H1 (cell line): ENCODE results near the gene ACAT2. TPM values are rescaled to one million over a fixed set of nuclear protein-coding genes. Genes with fewer than 3 reads are reported as not detected.

Experiments
- CTCF ChIA-PET: fragments of 300-600 bp; sonication (Branson Sonifier 250); formaldehyde crosslinking; loops from one replicate; lab custom pipeline; 2021; ENCODE audit not compliant: partially characterized antibody; lab: Charles Lee
- POLR2A ChIA-PET: fragments of 300-600 bp; sonication (Branson Sonifier 250); formaldehyde crosslinking; loops from one replicate; lab custom pipeline; 2021; ENCODE audit warnings: inconsistent platforms; ENCODE audit not compliant: partially characterized antibody; lab: Charles Lee
- DNase-seq, 2 experiments: peaks; one replicate each; pipeline versions ENCODE4 v3.0.0 to v3.0.0-alpha.2; 2010 to 2022; ENCODE audit warnings: low spot score in 2 of 2, low read depth in 1 of 2, mixed read lengths in 1 of 2
- FAIRE-seq: peaks from 2 replicates; lab custom pipeline; 2011; peaks lifted over from hg19 to GRCh38; lab: Jason Lieb, UNC
- H2AFZ ChIP-seq: 2 replicates; pipeline ENCODE4 v1.8.1; 2012; ENCODE audit warnings: low read length, inconsistent platforms
- H2AK5ac ChIP-seq: 2 replicates; pipeline ENCODE4 v1.6.1; 2013; ENCODE audit warnings: low read depth, low read length
- H2BK120ac ChIP-seq: replicated peaks from 2 replicates; pipeline ENCODE3; 2013; ENCODE audit warnings: low read depth, low read length, inconsistent platforms
- H2BK12ac ChIP-seq: 2 replicates; pipeline ENCODE4 v1.6.1; 2013; ENCODE audit warnings: low read depth, low read length
- H2BK15ac ChIP-seq: 2 replicates; pipeline ENCODE4 v1.6.1; 2013; ENCODE audit warnings: low read length
- H2BK20ac ChIP-seq: 2 replicates; pipeline ENCODE4 v1.6.1; 2013; ENCODE audit warnings: low read length
- H2BK5ac ChIP-seq: 2 replicates; pipeline ENCODE4 v1.6.1; 2013; ENCODE audit warnings: low read depth, low read length
- H3K14ac ChIP-seq: 2 replicates; pipeline ENCODE4 v1.6.1; 2013; ENCODE audit warnings: inconsistent platforms; ENCODE audit not compliant: insufficient read length
- H3K18ac ChIP-seq: 2 replicates; pipeline ENCODE4 v1.6.1; 2013; ENCODE audit warnings: low read length; ENCODE audit errors: extremely low read depth
- H3K23ac ChIP-seq: 2 replicates; pipeline ENCODE4 v1.6.1; 2013; ENCODE audit warnings: inconsistent platforms; ENCODE audit not compliant: insufficient read length
- H3K23me2 ChIP-seq: 2 replicates; pipeline ENCODE4 v1.6.1; 2013; ENCODE audit warnings: low read depth, low read length
- H3K27ac ChIP-seq: 2 replicates; pipeline ENCODE4 v1.6.1; 2011; ENCODE audit warnings: low read depth, low read length, inconsistent platforms
- H3K27me3 ChIP-seq, 4 experiments: replicated peaks in 1 of 4; 1 replicate in 1 of 4; 2 replicates in 3 of 4; pipeline versions ENCODE4 v1.6.1 to v1.8.1; 2011 to 2013; ENCODE audit warnings: low read length in 3 of 4, mild to moderate bottlenecking in 3 of 4, inconsistent platforms in 2 of 4, mixed read lengths in 2 of 4, moderate library complexity in 1 of 4; ENCODE audit not compliant: control insufficient read depth in 3 of 4, insufficient read depth in 3 of 4; ENCODE audit errors: extremely low read depth in 1 of 4
- H3K36me3 ChIP-seq, 4 experiments: 2 replicates each; pipeline versions ENCODE4 v1.6.1 to v1.8.1; 2011 to 2013; ENCODE audit warnings: mild to moderate bottlenecking in 4 of 4, low read length in 3 of 4, moderate library complexity in 2 of 4, control low read depth in 1 of 4, inconsistent platforms in 1 of 4; ENCODE audit not compliant: insufficient read depth in 4 of 4, control insufficient read depth in 2 of 4
- H3K4ac ChIP-seq: replicated peaks from 2 replicates; pipeline ENCODE3; 2013; ENCODE audit warnings: low read length, low read depth, mixed read lengths, inconsistent platforms; ENCODE audit not compliant: insufficient read length
- H3K4me1 ChIP-seq, 4 experiments: replicated peaks in 1 of 4; 1 replicate in 1 of 4; 2 replicates in 3 of 4; pipeline versions ENCODE4 v1.6.1 to v1.8.1; 2011 to 2013; ENCODE audit warnings: low read length in 3 of 4, inconsistent platforms in 2 of 4, mixed read lengths in 1 of 4; ENCODE audit not compliant: insufficient read depth in 4 of 4, control insufficient read depth in 3 of 4
- H3K4me2 ChIP-seq, 2 experiments: 2 replicates each; pipeline versions ENCODE4 v1.6.1 to v1.8.1; 2011 to 2013; ENCODE audit warnings: low read depth in 2 of 2, low read length in 2 of 2, control low read depth in 1 of 2, inconsistent platforms in 1 of 2, mild to moderate bottlenecking in 1 of 2; ENCODE audit not compliant: insufficient read depth in 1 of 2
- H3K4me3 ChIP-seq, 4 experiments: fragments of 200-600, 300-600 bp in 1 of 4; sonication (generic), shearing (Covaris generic), sonication (Bioruptor Twin) in 1 of 4; 2 replicates each; pipeline versions ENCODE4 v1.5.1 to v1.8.1; 2011 to 2016; ENCODE audit warnings: low read length in 4 of 4, low read depth in 3 of 4, control low read depth in 2 of 4, inconsistent platforms in 2 of 4, mild to moderate bottlenecking in 2 of 4, mixed read lengths in 1 of 4, moderate library complexity in 1 of 4; ENCODE audit not compliant: insufficient read depth in 2 of 4; ENCODE audit errors: extremely low read depth in 1 of 4
- H3K56ac ChIP-seq: replicated peaks from 2 replicates; pipeline ENCODE3; 2013; ENCODE audit warnings: low read depth, mild to moderate bottlenecking, mixed read lengths, low read length, inconsistent platforms; ENCODE audit not compliant: insufficient read length
- H3K79me1 ChIP-seq: 2 replicates; pipeline ENCODE4 v1.6.1; 2013; ENCODE audit warnings: low read depth, low read length, control low read depth
- H3K79me2 ChIP-seq, 2 experiments: 2 replicates each; pipeline versions ENCODE4 v1.6.1 to v1.8.1; 2012 to 2013; ENCODE audit warnings: low read length in 2 of 2, mild to moderate bottlenecking in 2 of 2, inconsistent platforms in 1 of 2; ENCODE audit not compliant: insufficient read depth in 2 of 2, control insufficient read depth in 1 of 2
- H3K9ac ChIP-seq, 4 experiments: replicated peaks in 1 of 4; 1 replicate in 1 of 4; 2 replicates in 3 of 4; pipeline versions ENCODE4 v1.6.1 to v1.8.1; 2011 to 2013; ENCODE audit warnings: low read depth in 3 of 4, low read length in 3 of 4, control low read depth in 2 of 4, mild to moderate bottlenecking in 2 of 4, moderate library complexity in 2 of 4, inconsistent platforms in 1 of 4; ENCODE audit errors: extremely low read depth in 1 of 4
- H3K9me3 ChIP-seq, 2 experiments: 2 replicates each; pipeline versions ENCODE4 v1.6.1 to v1.8.1; 2012 to 2013; ENCODE audit warnings: mild to moderate bottlenecking in 2 of 2, moderate library complexity in 2 of 2, control low read depth in 1 of 2, inconsistent platforms in 1 of 2, low read depth in 1 of 2, low read length in 1 of 2, mixed read lengths in 1 of 2; ENCODE audit not compliant: insufficient read depth in 2 of 2
- H4K20me1 ChIP-seq, 2 experiments: replicated peaks in 1 of 2; 2 replicates each; pipeline versions ENCODE3 to v1.8.1; 2011 to 2013; ENCODE audit warnings: inconsistent platforms in 2 of 2, low read length in 2 of 2, mild to moderate bottlenecking in 1 of 2; ENCODE audit not compliant: insufficient read depth in 2 of 2, control insufficient read depth in 1 of 2
- H4K5ac ChIP-seq: 2 replicates; pipeline ENCODE4 v1.6.1; 2013; ENCODE audit warnings: low read length, low read depth, mixed read lengths, inconsistent platforms; ENCODE audit not compliant: insufficient read length
- H4K8ac ChIP-seq: 2 replicates; pipeline ENCODE4 v1.8.0; 2013; ENCODE audit warnings: mild to moderate bottlenecking, moderate library complexity, low read length, inconsistent platforms; ENCODE audit not compliant: insufficient read depth; ENCODE audit errors: extremely low read depth
- H4K91ac ChIP-seq: replicated peaks from 2 replicates; pipeline ENCODE3; 2013; ENCODE audit warnings: low read length, mixed read lengths, inconsistent platforms; ENCODE audit not compliant: insufficient read length
- NANOG ChIP-seq: IDR thresholded peaks from 2 replicates; pipeline ENCODE4 v1.6.1; 2011; ENCODE audit warnings: low read length, low read depth, mild to moderate bottlenecking, inconsistent platforms; ENCODE audit not compliant: insufficient read depth, poor library complexity, severe bottlenecking
- TEAD4 ChIP-seq: IDR thresholded peaks from 2 replicates; pipeline ENCODE4 v1.6.1; 2012; ENCODE audit warnings: low read depth, low read length, inconsistent platforms, mixed read lengths
- WGBS, 2 experiments: shearing (Covaris generic) in 1 of 2; methylation state at CpG; one replicate each; pipeline versions ENCODE4 v1.1.6 to v1.1.7; 2013 to 2015; ENCODE audit warnings: low lambda C conversion rate in 2 of 2, mixed read lengths in 2 of 2, inconsistent platforms in 1 of 2, low coverage in 1 of 2, missing lambda C conversion rate in 1 of 2; ENCODE audit not compliant: insufficient replicate concordance in 2 of 2, insufficient coverage in 1 of 2, insufficient read length in 1 of 2; ENCODE audit errors: extremely low coverage in 1 of 2, missing lambda C conversion rate in 1 of 2; 5-methylcytosine and 5-hydroxymethylcytosine counted together
- polyA plus RNA-seq, 7 experiments: library from polyadenylated mRNA; depleted of rRNA in 3 of 7; stranded (reverse) in 5 of 7; unstranded in 2 of 7; fragments of >200 nt in 5 of 7; fragments of 200-250 nt in 2 of 7; gene quantifications; 1 replicate in 5 of 7; 2 replicates in 1 of 7; 4 replicates in 1 of 7; pipeline versions ENCODE4 v1.2.1 to v1.2.3, GENCODE V29; 2011 to 2013; ENCODE audit warnings: missing spikeins in 2 of 7, mixed read lengths in 2 of 7
- total RNA-seq: library from RNA; stranded (reverse); fragmentation: NEBNext Ultra II Directional; extraction: Animal tissue kit (Norgen Biotek cat#: 25700); gene quantifications from 2 replicates; pipeline ENCODE4 v1.2.1, GENCODE V29; 2021

ACAT2 gene
- total and polyA plus RNA-seq, 2 of the 8 experiments (the other 6 are each of a cell fraction or from before 2014, with no cell fraction given), result 61.6 to 166 TPM

- POLR2A ChIA-PET, result interaction anchor here (0.9 to 1.3 kb wide), 2 partner anchors 8 to 29 kb away, joined by 3 to 4 read pairs; no protein-coding TSS in a partner anchor
- TF ChIP-seq TEAD4 (no peak), NANOG (no peak)
These were observed 42.7 kb downstream of the ACAT2 start for GRCh38 chr6:159804504-159804903.

More at GRCh38 chr6:159804504-159804903, 42.7 kb downstream of the ACAT2 start:
- DNase-seq (no peak), FAIRE-seq (no peak)
- H3K9ac ChIP-seq, result no peak overlapping the region
- no peaks in the 10 kb centered on the region for H3K79me2 ChIP-seq
- H3K56ac ChIP-seq, result no peak overlapping the region
- no peak overlapping the region for H3K23ac ChIP-seq
- H2BK15ac ChIP-seq, result no peak overlapping the region
- no peak overlapping the region for H3K4me3 ChIP-seq
- H4K20me1 ChIP-seq, result peaks cover 0 to under 1% of the 10 kb centered on the region in 2 experiments
- no peak overlapping the region for H3K14ac ChIP-seq
- CTCF ChIA-PET, result no interaction called here
- H2BK120ac ChIP-seq, result no peak overlapping the region
- H2AK5ac ChIP-seq, result no peak overlapping the region
- no peak overlapping the region for H3K27ac ChIP-seq
- H4K91ac ChIP-seq, result no peak overlapping the region
- H3K23me2 ChIP-seq, result no peaks in the 10 kb centered on the region
- no peak overlapping the region for H3K18ac ChIP-seq
- no peaks in the 10 kb centered on the region for H3K36me3 ChIP-seq
- no peaks in the 10 kb centered on the region for H3K9me3 ChIP-seq
- no peak overlapping the region for H2BK20ac ChIP-seq
- no peaks in the 10 kb centered on the region for H3K27me3 ChIP-seq
- no peaks in the 10 kb centered on the region for H3K4me1 ChIP-seq
- whole genome bisulfite sequencing, 2 experiments, result 94% methylated on average over 10 of the region's 10 CpGs; no CpG with 5 or more reads in 1 of the 2 experiments
- H2BK5ac ChIP-seq, result no peak overlapping the region
- no peak overlapping the region for H4K8ac ChIP-seq
- no peak overlapping the region for H2AFZ ChIP-seq
- H4K5ac ChIP-seq, result no peak overlapping the region
- no peak overlapping the region for H2BK12ac ChIP-seq
- no peak overlapping the region for H3K4ac ChIP-seq
- no peaks in the 10 kb centered on the region for H3K79me1 ChIP-seq
- no peak overlapping the region for H3K4me2 ChIP-seq
